HG03066 (cell line): ENCODE data around the gene MYH7.

Experiments
- ATAC-seq: cut with Tn5 transposase; IDR thresholded peaks from one replicate; pipeline ENCODE4 v1.9.1; 2021; ENCODE audit warnings: low read depth; ENCODE audit not compliant: unreplicated experiment

Gene MYH7

DNA sequence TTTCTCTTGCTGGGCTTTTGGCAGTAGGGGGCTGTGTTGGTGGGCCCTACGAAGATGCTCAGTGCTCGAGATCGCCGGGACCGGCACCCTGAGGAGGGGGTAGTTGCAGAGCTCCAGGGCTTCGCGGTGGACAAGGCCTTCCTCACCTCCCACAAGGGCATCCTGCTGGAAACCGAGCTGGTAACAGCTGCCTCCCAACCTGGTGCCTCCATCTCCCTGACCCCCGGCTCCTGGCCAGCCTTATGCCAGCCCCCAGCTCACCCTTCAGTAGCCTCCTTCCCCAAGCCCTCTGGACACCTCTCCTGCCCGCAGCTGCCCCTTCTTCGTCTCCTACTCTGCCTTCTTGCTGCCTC lies 58.3 kb downstream of the MYH7 start:
- ATAC-seq = no peak

DNA sequence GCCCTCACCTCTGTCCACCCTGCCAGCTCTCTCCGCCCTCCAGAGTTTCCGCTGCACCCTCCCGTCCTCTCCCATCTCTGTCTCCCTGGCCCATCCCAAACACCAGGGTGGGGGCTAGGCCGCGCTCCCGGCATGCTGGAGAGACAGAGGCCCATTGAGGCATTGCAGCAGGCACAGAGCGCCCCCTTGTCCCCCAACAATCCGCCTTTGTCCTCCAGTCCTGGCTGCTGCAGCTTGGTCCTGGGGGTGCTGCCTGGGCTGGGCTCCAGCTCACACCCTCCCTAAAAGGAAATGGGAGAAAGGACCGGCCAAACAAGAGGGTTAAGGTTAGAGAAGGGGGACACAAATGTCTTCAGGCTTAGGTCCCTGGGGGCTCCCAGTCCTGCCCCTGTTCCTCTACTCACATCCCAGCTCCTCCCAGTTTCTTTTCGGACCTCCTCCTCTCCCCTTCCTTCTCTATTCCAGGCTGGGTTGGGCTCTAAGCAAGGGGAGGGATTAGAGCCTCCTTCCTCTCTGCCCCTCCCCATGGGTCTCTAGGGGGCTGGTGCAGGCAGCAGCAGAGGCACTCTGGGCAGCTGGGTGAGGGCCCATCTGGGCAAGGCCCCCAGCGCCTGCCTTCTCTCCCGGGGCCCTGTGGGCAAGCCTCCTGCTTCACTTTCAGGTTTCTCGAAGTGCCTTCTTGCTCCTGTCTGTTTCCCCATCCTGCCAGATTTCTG lies 58.8 kb downstream of the MYH7 start, which contains the start of gene CMTM5:
Gene CMTM5, plus strand, starts transcription at position 565 of the 716 bp plus-strand sequence. CDS start 206 bp downstream, outside the sequence.
- ATAC-seq = no peak

DNA sequence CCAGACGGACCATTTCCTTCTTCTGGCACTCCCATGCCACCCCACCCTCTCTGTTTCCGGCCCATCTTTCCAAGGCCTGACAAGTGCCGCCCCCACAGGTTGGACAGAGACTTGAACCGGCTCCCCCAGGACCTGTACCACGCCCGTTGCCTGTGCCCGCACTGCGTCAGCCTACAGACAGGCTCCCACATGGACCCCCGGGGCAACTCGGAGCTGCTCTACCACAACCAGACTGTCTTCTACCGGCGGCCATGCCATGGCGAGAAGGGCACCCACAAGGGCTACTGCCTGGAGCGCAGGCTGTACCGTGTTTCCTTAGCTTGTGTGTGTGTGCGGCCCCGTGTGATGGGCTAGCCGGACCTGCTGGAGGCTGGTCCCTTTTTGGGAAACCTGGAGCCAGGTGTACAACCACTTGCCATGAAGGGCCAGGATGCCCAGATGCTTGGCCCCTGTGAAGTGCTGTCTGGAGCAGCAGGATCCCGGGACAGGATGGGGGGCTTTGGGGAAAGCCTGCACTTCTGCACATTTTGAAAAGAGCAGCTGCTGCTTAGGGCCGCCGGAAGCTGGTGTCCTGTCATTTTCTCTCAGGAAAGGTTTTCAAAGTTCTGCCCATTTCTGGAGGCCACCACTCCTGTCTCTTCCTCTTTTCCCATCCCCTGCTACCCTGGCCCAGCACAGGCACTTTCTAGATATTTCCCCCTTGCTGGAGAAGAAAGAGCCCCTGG lies 59.8 kb downstream of the MYH7 start:
- ATAC-seq = no peak

DNA sequence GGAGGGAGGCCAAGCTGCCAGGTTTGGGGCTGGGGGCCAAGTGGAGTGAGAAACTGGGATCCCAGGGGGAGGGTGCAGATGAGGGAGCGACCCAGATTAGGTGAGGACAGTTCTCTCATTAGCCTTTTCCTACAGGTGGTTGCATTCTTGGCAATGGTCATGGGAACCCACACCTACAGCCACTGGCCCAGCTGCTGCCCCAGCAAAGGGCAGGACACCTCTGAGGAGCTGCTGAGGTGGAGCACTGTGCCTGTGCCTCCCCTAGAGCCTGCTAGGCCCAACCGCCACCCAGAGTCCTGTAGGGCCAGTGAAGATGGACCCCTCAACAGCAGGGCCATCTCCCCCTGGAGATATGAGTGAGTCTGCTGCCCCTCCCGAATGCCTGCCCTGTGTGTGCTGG lies 62.4 kb downstream of the MYH7 start:
- no peak for ATAC-seq

DNA sequence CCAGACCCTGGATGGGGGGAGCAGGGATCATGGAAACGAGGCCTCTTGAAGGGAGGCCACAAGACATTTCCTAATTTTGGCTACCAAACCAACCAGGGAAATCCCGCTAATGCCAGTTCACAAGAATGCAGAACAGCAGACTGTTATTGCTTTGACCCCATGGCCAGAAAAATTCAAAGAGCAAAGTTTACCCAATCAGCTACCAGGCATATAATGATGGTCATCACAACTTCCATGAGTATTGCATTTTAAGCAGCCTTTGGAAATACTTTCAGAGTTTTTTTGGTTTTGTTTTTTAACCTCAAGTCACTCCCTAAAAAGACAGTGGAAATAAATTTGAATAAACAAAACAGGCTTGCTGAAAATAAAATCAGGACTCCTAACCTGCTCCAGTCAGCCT lies 63.0 kb downstream of the MYH7 start, which contains the start of gene IL25:
Gene IL25, plus strand, starts transcription at position 301 of the 400 bp plus-strand sequence.
- no peak for ATAC-seq

DNA sequence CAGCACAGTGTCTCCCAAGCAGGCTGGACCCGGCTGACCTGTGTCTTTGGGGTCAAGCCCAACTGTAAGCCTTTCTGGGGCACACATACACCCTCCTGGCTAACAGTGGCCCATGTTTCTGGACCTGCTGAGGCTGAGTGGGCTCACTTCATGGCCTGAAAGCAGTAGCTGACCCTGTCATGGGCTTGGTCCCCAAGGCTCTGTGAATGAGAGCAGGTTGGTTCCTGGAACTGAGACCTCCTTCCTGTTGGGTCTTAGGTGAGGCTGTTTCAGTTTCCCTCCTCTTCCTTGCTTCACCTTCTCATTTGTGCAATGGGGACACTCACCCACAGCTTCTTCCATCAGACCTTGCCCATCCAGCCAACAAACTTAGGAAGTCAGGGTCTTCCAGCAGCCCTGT lies 63.6 kb downstream of the MYH7 start:
- no peak for ATAC-seq

DNA sequence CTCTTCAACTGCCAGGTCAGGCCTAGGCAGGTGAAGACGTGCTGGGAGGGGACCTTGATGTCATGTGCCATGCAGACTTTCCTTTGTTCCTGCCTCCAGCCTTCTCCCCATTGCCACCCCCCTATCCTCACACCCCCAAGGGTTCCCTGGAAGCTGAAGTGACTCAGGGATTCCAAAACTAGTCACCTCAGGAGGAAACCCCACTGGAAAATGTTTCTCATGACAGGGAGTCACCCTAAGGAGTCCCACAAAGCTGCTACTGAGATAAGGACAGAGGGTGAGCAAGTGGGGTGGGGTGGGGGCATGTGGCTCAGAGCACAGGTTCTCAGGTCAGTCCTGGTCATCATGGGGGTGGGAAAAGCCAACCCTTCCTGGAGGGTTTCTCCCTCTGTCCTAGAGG lies 65.2 kb downstream of the MYH7 start:
- no peak for ATAC-seq

DNA sequence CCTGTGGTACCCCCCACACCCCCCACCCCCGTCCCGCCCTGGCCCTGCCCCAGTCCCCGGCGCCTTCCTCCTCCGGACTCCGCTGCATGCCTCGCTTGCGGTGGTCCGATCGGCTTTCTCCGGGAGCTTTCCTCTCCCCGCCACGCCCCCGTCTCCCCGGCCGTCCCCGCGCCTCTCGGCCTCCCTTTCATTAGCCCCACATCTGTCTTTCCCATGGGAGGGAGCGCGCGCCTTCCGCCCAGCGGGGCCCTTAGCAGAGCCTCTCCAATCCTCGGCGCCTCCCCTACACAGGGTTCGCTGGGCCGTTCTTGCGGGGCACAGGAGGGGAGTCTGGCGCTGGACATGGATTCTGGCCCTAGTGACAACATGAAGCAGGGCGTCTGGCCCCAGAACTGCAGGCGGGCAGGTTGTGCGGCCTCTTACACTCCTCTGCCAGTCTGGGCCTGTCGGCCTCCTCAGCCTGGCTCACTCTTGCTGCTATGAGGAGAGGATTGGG lies 69.0 kb downstream of the MYH7 start:
- no peak for ATAC-seq

DNA sequence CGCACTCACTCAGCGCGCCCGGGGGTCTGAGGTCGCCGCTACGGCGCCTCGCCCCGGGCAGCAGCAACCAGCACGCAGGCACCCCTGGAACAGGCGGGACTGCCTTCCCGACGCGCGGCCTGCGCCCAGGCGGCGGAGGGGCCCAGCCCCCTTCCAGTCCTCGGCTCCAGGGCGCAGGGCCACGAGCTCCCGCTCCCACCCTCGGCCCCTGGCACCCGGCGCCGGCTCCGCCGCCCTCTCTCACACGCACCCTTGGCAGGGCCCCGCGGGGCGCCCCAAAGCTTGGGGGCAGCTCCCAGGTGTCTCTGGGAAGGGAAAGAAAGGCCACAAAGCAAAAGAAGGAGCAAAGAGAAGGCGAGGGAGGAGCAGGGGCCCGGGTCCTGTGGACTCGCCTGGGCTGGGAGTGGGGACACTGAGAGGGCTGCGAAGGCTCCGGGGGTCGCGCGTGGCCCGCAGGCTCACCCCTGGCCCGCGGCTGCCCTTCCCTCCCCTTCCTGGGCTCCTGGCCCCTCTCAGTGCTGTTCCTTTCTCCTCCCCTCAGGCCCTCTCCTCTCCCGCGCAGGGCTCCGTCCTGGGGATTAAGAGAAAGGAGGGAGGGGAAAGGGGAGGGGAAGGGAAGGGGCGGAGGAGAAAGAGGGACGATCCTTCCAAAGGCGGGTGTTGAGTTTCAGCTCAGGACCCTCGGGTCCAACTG lies 69.6 kb downstream of the MYH7 start:
- no peak for ATAC-seq

DNA sequence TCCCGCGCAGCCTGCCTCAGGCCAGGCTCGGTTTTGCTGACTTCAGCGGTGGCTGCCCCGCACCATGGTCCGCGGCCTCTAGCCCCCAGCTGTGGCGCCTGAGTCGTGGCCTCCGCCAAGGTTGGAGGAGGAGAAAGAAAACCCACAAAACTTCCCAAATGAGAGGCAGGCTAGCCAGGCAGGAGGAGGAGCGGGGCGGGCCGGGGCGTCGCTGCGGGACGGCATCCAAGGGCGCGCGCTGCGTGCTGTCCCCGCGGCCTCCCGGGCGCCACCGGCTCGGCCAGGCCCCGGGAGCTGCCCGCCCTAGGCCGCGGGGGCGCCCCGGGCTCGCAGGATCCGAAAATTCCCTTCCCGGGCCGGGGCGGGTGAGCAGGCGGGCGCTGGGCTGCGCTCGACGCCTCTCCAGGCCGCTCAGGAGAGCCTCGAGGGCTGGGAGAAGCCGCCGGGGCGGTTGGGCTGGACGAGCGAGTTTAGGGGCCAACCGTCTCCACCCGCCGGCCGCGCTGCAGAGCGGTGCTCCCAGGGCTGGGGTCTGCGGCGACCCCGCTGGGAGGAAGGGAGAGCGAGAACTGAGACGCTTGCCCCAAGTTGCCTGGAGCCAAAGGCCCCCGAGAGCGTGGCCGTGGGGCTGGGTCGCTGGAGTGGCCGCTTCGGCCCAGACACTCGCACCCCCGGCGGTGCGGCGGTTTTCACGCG lies 70.3 kb downstream of the MYH7 start, which contains the start of gene EFS:
Gene EFS, minus strand, starts transcription at position 137 of the 696 bp plus-strand sequence. CDS start 147 bp downstream, outside the sequence.
- no peak for ATAC-seq

DNA sequence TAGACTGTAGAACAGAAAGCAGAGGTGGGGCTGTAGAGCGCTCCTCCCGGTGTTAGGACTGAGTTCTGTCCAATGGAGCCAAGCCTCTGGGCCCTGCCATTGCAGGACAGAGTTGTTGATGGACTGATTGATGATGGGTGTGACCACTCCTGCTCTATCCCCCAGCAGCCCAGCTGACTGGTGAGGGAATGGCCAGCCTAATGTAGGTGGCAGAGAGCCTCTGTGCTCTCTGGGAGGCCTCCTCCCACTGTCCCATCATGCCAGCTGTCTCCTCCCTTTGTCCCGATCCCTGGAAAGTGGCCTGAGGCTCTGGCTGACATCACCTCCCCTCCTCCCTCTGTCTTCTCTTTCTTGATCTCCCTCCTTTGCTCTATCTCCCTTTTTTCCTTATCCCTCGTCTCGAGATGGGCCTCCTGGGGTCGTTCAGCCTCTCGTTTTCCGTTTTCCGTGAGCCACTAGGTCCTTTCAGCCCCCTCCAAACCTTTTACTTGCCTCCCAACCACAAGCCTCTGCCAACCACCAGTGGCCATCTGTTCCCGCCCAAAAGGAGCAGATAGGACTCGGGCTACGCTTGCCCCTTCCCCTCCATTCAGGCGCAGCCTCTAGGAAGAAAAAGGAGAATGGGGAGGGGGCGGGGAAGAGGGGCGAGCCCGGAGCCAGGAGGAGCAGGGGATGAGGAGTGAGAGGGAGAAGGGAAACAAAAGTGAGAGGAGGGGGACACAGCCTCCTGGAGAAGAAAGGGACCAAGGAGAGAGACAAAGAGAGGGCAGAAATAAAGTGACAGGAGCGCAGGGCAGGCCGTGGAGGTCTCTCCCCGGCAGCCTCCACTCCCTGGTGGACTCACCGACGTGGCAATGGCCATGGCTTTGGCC lies 71.1 kb downstream of the MYH7 start:
- ATAC-seq = no peak
